CD4-positive, alpha-beta T cell treated with Interleukin-12 subunit alpha and Interleukin-12 subunit beta, for 1 hour (primary cell): ENCODE measurements around the gene ABCC3.

Experiments used
- DNase-seq: peaks from one replicate; pipeline ENCODE4 v3.0.0-alpha.2; 2020

ABCC3 gene

GRCh38 chr17:50608700-50609379, 25.8 kb upstream of the ABCC3 start:
- DNase-seq = no peak

GRCh38 chr17:50609380-50610074, 25.2 kb upstream of the ABCC3 start:
- no peak for DNase-seq

GRCh38 chr17:50611634-50612033, 23.0 kb upstream of the ABCC3 start:
- no peak for DNase-seq

GRCh38 chr17:50612281-50612680, 22.4 kb upstream of the ABCC3 start:
- DNase-seq = no peak

GRCh38 chr17:50613007-50613992, 21.4 kb upstream of the ABCC3 start:
- no peak for DNase-seq

GRCh38 chr17:50614471-50615051, 20.1 kb upstream of the ABCC3 start:
- no peak for DNase-seq

GRCh38 chr17:50615828-50616227, 18.9 kb upstream of the ABCC3 start:
- DNase-seq = no peak

GRCh38 chr17:50618300-50618699, 16.4 kb upstream of the ABCC3 start:
- DNase-seq = no peak

- DNase-seq = no peak
Measured at GRCh38 chr17:50618941-50619340, 15.7 kb upstream of the ABCC3 start.

- DNase-seq = no peak
Measured at GRCh38 chr17:50619489-50619888, 15.2 kb upstream of the ABCC3 start.

- no peak for DNase-seq
Measured at GRCh38 chr17:50620237-50620636, 14.4 kb upstream of the ABCC3 start.

- no peak for DNase-seq
Measured at GRCh38 chr17:50620858-50621257, 13.8 kb upstream of the ABCC3 start.

- no peak for DNase-seq
Measured at GRCh38 chr17:50621574-50622031, 13.1 kb upstream of the ABCC3 start.

- DNase-seq = no peak
Measured at GRCh38 chr17:50624321-50624934, 10.3 kb upstream of the ABCC3 start.

- no peak for DNase-seq
Measured at GRCh38 chr17:50625032-50625871, 9.4 kb upstream of the ABCC3 start.

- DNase-seq = peak; percentile 65
Measured at GRCh38 chr17:50626037-50626574, 8.6 kb upstream of the ABCC3 start.

- no peak for DNase-seq
Measured at GRCh38 chr17:50627036-50627781, 7.5 kb upstream of the ABCC3 start.

- no peak for DNase-seq
Measured at GRCh38 chr17:50627782-50628601, 6.7 kb upstream of the ABCC3 start.

- DNase-seq = no peak
Measured at GRCh38 chr17:50629902-50630301, 4.8 kb upstream of the ABCC3 start.
